Effector memory CD8-positive, alpha-beta T cell (primary cell): ENCODE results near the gene SS18.
"Not testable (repeated sequence)": the region's sequence is repeated elsewhere in the genome, so short reads cannot be mapped to it uniquely, and the experiment has no call there.

Experiments used
- ATAC-seq: fragments of 150-1000 bp; cut with Tn5 transposase; replicated peaks from 2 replicates; pipeline ENCODE4 v1.10.0; 2021; ENCODE audit warnings: mild to moderate bottlenecking, moderate library complexity
- DNase-seq, 3 experiments: peaks; one replicate each; pipeline ENCODE4 v3.0.0; 2021
- H3K27ac Mint-ChIP-seq, 2 donors: one replicate each; pipeline ENCODE4 v1.8.0; 2022; ENCODE audit warnings: mild to moderate bottlenecking in 2 of 2, mixed read lengths in 2 of 2, moderate library complexity in 2 of 2
- H3K27me3 Mint-ChIP-seq, 2 donors: one replicate each; pipeline ENCODE4 v1.8.0; 2022; ENCODE audit warnings: mixed read lengths in 2 of 2
- H3K36me3 Mint-ChIP-seq: one replicate; pipeline ENCODE4 v1.8.0; 2022; ENCODE audit warnings: mild to moderate bottlenecking, moderate library complexity, mixed read lengths; ENCODE audit not compliant: insufficient read depth
- H3K4me1 Mint-ChIP-seq, 2 donors: one replicate each; pipeline ENCODE4 v1.8.0; 2022; ENCODE audit warnings: low read depth in 2 of 2, mixed read lengths in 2 of 2
- H3K4me3 Mint-ChIP-seq, 2 donors: one replicate each; pipeline ENCODE4 v1.8.0; 2022; ENCODE audit warnings: mild to moderate bottlenecking in 2 of 2, mixed read lengths in 2 of 2, moderate library complexity in 2 of 2
- H3K9me3 Mint-ChIP-seq, 2 donors: one replicate each; pipeline ENCODE4 v1.8.0; 2022; ENCODE audit warnings: mixed read lengths in 2 of 2
- total RNA-seq, 9 experiments: gene quantifications; one replicate each; lab custom pipeline; 2026; lab: John Stamatoyannopoulos, UW

The SS18 gene, protein sequence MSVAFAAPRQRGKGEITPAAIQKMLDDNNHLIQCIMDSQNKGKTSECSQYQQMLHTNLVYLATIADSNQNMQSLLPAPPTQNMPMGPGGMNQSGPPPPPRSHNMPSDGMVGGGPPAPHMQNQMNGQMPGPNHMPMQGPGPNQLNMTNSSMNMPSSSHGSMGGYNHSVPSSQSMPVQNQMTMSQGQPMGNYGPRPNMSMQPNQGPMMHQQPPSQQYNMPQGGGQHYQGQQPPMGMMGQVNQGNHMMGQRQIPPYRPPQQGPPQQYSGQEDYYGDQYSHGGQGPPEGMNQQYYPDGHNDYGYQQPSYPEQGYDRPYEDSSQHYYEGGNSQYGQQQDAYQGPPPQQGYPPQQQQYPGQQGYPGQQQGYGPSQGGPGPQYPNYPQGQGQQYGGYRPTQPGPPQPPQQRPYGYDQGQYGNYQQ
- 67.9 to 163 (median 111) reads per million in 9 experiments for total RNA-seq

DNA sequence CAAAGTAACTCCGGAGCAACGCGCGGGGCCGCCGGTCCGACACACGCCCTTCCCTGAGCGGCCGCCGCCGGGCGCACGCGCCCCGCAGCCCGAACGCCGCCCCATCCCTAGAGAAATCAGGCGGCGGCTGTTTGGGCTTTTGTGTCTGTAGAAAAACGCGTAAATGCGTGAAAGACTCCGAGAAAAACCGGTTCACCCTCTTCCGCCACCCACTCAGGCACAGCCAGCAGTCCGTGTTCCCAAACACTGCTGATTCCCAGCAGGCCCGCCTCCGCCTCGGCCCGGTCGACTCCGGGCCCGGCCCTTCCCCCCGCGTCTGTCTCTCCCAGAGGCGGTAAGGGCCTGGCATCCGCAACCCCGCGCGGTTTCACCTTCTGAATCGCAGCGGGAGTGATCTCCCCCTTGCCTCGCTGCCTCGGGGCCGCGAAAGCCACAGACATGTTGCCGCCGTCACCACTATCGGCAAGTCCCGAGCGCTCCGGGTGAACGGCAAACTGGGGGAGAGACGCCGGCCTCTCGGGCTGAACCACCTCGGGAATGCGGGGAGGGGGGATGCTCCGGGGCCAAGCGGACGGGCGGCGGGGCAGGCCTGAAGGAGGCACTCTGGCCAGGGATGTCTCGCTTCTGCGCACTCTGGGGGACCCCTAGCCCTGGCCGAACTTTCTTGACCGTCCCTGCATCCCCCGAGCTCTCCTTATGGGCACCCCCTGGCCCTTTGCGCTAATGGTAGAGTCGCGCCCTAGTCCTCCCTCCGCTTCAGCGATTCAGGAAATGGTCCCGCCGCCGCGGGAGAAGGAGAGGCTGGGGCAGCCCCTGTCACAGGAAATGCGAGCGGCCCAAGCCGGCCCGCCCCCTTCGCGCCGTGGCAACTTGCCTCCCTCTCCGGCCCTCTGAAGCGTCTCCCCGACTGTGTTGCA, at the start of gene SS18:
TSS of gene SS18 (minus strand) at position 484 of the 917 bp plus-strand sequence. CDS start at position 440, 44 bp downstream.
- Mint-ChIP-seq H3K4me1 (peaks cover 20 to 33% of the 10 kb centered on the region in 2 donors), H3K27ac (peak within 1 kb of the TSS; percentile 96)
- ATAC-seq, result peak; percentile 81

DNA sequence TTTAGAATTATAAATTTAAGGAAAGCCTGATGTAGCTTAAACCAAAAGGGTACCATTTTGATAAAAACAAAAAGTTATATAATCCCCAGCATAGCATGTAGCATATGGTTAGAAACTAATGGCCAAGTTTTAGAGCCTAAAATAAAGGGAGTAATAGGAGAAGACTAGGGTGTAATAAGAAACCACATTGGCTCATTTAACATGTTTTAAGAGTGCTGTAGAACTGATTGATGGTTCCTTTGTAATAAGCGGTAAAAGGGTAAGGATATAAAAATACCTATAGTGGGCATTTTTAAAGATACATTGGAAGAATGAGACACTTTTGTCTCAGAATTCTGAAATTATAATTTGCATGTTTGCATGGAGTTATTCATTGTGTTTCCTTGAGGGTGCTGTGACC, 45.1 kb upstream of the SS18 start:
- Mint-ChIP-seq H3K4me1 (peaks cover 0 to 8% of the 10 kb centered on the region in 2 donors), H3K9me3 (no peaks in the 10 kb centered on the region), H3K4me3 (no peak overlapping the region), H3K36me3 (no peaks in the 10 kb centered on the region), H3K27me3 (no peaks in the 10 kb centered on the region), H3K27ac (no peak overlapping the region)
- ATAC-seq, result no peak
- DNase-seq, result no peak

More for the DNA sequence above, at the start of gene SS18:
- H3K9me3 Mint-ChIP-seq, result no peaks in the 10 kb centered on the region
- H3K4me3 Mint-ChIP-seq, result peak within 1 kb of the TSS; percentile 89 to 95
- peak; percentile 87 to 89 (median 88) for DNase-seq
- H3K27me3 Mint-ChIP-seq, result no peaks in the 10 kb centered on the region
- H3K36me3 Mint-ChIP-seq, result peaks cover 19% of the 10 kb centered on the region

DNA sequence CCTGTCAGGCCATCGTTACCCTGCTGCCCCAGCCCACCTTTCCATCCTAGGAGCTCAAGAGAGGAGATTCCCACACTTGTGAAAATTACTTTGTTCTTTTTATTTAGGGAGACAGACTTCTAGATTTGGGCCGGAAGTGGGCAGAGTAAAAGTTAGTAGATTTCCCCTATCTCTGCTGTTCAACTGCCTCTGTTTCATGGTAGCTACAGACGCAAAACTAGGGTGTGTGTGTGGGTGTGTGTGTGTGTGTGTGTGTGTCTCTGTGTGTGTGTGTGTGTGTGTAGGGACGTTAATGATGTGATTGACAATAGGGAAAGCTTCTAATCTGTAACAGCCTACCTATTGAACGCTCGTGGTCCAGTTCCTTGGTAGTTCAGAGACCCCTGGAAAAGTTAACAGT, 43.7 kb upstream of the SS18 start:
- no peaks in the 10 kb centered on the region for H3K9me3 Mint-ChIP-seq
- ATAC-seq, result peak; percentile 58
- DNase-seq, result no peak

DNA sequence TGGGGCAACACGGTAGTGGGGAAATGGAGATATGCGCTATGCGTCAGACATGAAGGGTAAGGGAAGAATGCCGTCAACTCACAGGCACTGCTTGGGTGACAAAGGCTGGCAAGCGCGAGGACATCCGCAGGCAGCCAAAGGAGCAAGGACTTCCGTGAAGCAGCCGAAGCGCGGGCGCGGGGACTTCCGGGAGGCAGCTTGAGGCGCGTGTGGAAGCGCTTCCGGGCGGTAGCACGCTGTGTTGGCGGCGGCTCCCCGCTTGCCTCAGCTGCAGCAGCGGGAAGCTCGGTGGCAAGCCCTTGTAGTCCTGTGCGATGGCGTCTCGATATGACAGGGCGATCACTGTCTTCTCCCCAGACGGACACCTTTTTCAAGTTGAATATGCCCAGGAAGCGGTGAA, 43.2 kb upstream of the SS18 start, which contains the start of gene PSMA8:
TSS of gene PSMA8 (plus strand) at position 218 of the 400 bp plus-strand sequence. CDS start at position 315, 97 bp downstream.
- peak within 1 kb of the TSS; percentile 63 to 76 for H3K4me3 Mint-ChIP-seq
- H3K27ac Mint-ChIP-seq, result peak within 1 kb of the TSS; percentile 75 to 87
- H3K27me3 Mint-ChIP-seq, result no peaks in the 10 kb centered on the region
- H3K36me3 Mint-ChIP-seq, result no peaks in the 10 kb centered on the region
- ATAC-seq, result peak; percentile 87
- peaks cover 0 to 8% of the 10 kb centered on the region in 2 donors for H3K4me1 Mint-ChIP-seq
- no peaks in the 10 kb centered on the region for H3K9me3 Mint-ChIP-seq
- DNase-seq, result peak; percentile 21 to 40 (median 21)

More for the DNA sequence above, 43.7 kb upstream of the SS18 start:
- no peaks in the 10 kb centered on the region for H3K27me3 Mint-ChIP-seq
- H3K4me3 Mint-ChIP-seq, result peak overlapping the region; percentile 63 to 76
- peak overlapping the region; percentile 75 to 87 for H3K27ac Mint-ChIP-seq
- H3K4me1 Mint-ChIP-seq, result peaks cover 0 to 8% of the 10 kb centered on the region in 2 donors
- H3K36me3 Mint-ChIP-seq, result no peaks in the 10 kb centered on the region

DNA sequence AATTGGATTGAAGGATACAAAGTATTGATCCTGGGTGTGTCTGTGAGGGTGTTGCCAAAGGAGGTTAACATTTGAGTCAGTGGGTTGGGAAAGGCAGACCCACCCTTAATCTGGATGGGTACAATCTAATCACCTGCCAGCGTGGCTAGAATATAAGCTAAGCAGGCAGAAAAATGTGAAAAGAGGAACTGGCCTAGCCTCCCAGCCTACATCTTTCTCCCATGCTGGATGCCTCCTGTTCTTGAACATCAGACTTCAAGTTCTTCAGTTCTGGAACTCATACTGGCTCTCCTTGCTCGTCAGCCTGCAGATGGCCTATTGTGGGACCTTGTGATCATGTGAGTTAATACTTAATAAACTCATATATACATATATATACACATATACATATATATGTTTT, 37.8 kb upstream of the SS18 start:
- not testable (repeated sequence) for H3K27ac Mint-ChIP-seq, H3K36me3 Mint-ChIP-seq, H3K9me3 Mint-ChIP-seq, H3K27me3 Mint-ChIP-seq, ATAC-seq, DNase-seq, H3K4me1 Mint-ChIP-seq, H3K4me3 Mint-ChIP-seq

DNA sequence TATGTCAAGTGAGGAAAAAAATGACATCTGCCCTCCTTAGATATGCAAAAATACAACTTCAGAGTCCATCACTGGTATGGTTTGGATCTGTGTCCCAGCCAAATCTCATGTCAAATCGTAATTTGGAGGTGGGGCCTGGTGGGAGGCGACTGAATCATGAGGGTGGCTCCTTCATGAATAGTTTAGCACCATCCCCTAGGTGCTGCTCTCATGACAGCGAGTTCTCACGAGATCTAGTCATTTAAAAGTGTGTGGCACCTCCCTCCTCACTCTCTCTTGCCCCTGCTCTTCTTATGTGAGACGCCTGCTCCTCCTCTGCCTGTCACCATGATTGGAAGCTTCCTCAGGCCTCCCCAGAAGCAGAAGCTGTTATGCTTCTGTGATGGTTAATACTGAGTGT, 37.4 kb upstream of the SS18 start:
- Mint-ChIP-seq H3K27me3 (peaks cover 0 to 6% of the 10 kb centered on the region in 2 donors), H3K27ac (no peak overlapping the region), H3K4me1 (no peaks in the 10 kb centered on the region), H3K9me3 (peaks cover 0 to 4% of the 10 kb centered on the region in 2 donors), H3K4me3 (no peak overlapping the region), H3K36me3 (no peaks in the 10 kb centered on the region)
- ATAC-seq (no peak), DNase-seq (no peak)

DNA sequence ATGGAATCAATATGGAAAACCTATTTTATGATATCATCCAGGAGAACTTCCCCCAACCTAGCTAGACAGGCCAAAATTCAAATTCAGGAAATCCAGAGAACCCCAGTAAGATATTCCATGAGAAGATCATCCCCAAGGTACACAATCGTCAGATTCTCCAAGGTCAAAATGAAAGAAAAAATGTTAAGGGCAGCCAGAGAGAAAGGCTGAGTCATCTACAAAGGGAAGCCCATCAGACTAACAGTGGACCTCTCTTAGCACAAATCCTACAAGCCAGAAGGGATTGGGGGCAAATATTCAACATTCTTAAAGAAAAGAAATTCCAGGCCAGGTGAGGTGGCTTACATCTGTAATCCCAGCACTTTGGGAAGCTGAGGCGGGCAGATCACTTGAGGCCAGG, 31.6 kb upstream of the SS18 start:
- not testable (repeated sequence) for ATAC-seq
- peaks cover 30 to 47% of the 10 kb centered on the region in 2 donors for H3K27me3 Mint-ChIP-seq

DNA sequence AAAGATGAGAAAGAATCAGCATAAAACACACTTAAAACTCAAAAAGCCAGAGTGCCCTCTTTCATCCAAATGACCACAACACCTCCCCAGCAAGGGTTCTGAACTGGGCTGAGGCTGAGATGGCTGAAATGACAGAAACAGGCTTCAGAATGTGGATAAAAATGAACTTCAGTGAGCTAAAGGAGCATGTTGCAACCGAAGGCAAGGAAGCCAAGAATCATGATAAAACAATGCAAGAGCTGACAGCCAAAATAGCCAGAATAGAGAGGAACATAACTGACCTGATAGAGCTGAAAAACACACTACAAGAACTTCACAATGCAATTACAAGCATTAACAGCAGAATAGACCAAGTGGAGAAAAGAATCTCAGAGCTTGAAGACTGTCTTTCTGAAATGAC, 31.1 kb upstream of the SS18 start:
- no peak overlapping the region for H3K4me3 Mint-ChIP-seq
- peaks cover 30 to 47% of the 10 kb centered on the region in 2 donors for H3K27me3 Mint-ChIP-seq
- DNase-seq, result no peak
- no peaks in the 10 kb centered on the region for H3K36me3 Mint-ChIP-seq
- H3K4me1 Mint-ChIP-seq, result peaks cover 0 to 11% of the 10 kb centered on the region in 2 donors
- ATAC-seq, result no peak
- no peak overlapping the region for H3K27ac Mint-ChIP-seq
- peaks cover 0 to 4% of the 10 kb centered on the region in 2 donors for H3K9me3 Mint-ChIP-seq

More for the DNA sequence above, 31.6 kb upstream of the SS18 start:
- not testable (repeated sequence) for H3K4me3 Mint-ChIP-seq, H3K36me3 Mint-ChIP-seq, H3K9me3 Mint-ChIP-seq, H3K27ac Mint-ChIP-seq, DNase-seq
- peaks cover 0 to 11% of the 10 kb centered on the region in 2 donors for H3K4me1 Mint-ChIP-seq

DNA sequence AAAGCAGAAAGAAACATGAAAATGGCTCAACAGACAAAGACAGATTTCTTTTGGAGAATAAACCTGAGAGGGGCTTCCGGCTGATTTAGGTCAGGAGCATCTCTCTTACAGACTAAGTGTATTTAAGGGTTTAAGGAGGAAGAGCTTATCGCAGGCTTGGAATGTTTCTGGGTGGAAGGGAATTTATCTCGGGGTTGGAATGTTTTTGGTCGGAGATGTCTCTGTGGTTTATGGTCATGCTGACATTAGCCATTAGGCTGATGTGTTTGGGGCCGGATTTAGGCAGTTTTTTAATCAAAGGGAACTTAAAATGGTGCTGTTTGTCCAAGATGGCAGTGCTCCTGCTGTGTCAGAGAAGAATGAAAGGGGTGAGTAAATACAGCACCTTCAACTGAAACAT, 28.8 kb upstream of the SS18 start:
- peaks cover 30 to 55% of the 10 kb centered on the region in 2 donors for H3K27me3 Mint-ChIP-seq
- H3K36me3 Mint-ChIP-seq, result no peaks in the 10 kb centered on the region
- peaks cover 0 to 11% of the 10 kb centered on the region in 2 donors for H3K4me1 Mint-ChIP-seq
- H3K27ac Mint-ChIP-seq, result no peak overlapping the region
- no peak for ATAC-seq
- peaks cover 0 to 4% of the 10 kb centered on the region in 2 donors for H3K9me3 Mint-ChIP-seq
- DNase-seq, result no peak
- H3K4me3 Mint-ChIP-seq, result no peak overlapping the region

DNA sequence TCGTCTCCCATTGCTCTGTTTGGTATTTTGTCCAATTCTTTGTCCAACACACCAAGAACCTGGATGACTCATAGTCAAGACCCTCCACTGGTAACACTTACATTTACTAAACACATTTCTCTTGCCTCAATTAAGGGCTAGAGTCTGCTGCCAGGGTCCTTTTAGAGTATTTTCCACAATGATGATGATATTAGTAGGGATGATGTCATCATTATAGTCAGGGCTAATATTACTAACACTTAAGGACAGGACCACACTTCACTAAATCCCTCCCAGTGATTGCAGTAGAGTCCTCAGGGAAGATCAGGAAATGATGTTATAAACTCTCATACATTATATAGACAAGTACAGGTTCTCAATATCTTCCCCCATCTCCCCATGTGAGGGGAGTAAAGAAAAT, 13.6 kb upstream of the SS18 start:
- ATAC-seq (no peak), DNase-seq (no peak)
- Mint-ChIP-seq H3K36me3 (no peaks in the 10 kb centered on the region), H3K27ac (no peak overlapping the region), H3K9me3 (no peaks in the 10 kb centered on the region), H3K4me3 (no peak overlapping the region), H3K27me3 (no peaks in the 10 kb centered on the region), H3K4me1 (no peaks in the 10 kb centered on the region)

DNA sequence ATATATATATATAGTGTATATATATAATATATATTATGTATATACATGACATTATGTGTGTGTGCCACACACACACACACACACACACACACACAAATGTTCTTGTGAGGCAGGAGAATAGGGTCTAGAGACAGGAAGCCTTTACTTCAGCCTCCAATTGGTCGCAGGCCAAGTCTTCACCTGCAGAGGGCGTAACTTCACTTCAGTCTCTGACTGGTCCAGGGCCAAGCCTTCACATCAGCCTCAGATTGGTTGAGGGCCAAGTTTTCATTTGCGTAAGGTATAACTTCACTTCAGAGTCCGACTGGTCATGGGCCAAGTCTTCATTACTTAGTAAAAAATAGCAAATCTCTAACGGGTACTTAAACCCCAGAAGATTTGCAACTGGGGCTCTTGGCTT, 13.2 kb upstream of the SS18 start:
- Mint-ChIP-seq H3K9me3 (no peaks in the 10 kb centered on the region), H3K27me3 (no peaks in the 10 kb centered on the region), H3K27ac (no peak overlapping the region), H3K4me1 (no peaks in the 10 kb centered on the region), H3K36me3 (no peaks in the 10 kb centered on the region), H3K4me3 (no peak overlapping the region)
- peak; percentile 9 to 32 (median 13) for DNase-seq
- peak; percentile 40 for ATAC-seq

DNA sequence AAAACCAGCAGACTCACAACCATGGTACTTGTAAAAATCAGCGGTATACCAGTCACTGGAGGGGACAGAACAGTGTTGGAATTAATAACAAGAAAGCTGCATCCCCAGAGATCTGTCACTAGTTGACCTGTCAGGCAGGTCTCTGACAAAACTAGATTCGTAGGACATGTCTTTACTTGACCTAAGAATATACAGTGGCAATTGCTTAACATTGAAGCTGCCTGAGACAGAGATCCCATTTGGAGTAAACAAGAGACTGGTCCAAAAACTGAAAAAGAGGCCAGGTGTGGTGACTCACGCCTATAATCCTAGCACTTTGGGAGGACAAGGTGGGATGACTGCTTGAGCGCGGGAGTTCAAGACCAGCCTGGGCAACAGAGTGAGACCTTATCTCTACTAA, 7.2 kb upstream of the SS18 start:
- ATAC-seq, result no peak
- H3K27ac Mint-ChIP-seq, result no peak overlapping the region

DNA sequence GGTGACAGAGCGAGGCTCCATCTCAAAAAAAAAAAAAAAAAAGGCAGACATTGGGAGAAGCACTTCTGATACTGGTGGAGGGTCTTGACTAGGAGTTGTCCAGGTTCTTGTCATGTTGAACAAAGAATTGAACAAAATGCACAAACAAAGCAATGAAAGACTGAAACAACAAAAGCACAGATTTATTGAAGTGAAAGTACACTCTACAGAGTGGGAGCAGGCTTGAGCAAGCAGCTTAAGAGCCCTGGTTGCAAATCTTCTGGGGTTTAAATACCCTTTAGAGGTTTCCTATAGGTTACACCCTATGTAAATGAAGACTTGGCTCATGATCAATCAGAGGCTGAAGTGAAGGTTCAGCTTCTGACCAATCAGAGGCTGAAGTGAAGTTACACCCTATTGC, 6.4 kb upstream of the SS18 start:
- H3K27me3 Mint-ChIP-seq, result no peaks in the 10 kb centered on the region
- no peaks in the 10 kb centered on the region for H3K4me1 Mint-ChIP-seq
- H3K9me3 Mint-ChIP-seq, result no peaks in the 10 kb centered on the region
- no peak for ATAC-seq
- no peak overlapping the region for H3K4me3 Mint-ChIP-seq
- no peak for DNase-seq
- no peak overlapping the region for H3K27ac Mint-ChIP-seq
- no peaks in the 10 kb centered on the region for H3K36me3 Mint-ChIP-seq

More for the DNA sequence above, 7.2 kb upstream of the SS18 start:
- DNase-seq, result no peak
- Mint-ChIP-seq H3K4me1 (no peaks in the 10 kb centered on the region), H3K9me3 (no peaks in the 10 kb centered on the region), H3K36me3 (no peaks in the 10 kb centered on the region), H3K4me3 (no peak overlapping the region), H3K27me3 (no peaks in the 10 kb centered on the region)
